Trophoblast cell (in vitro differentiated cells and primary cell): ENCODE results near the gene DBNL.

Source experiments
- DNase-seq, 2 donors: peaks; one replicate each; pipeline ENCODE4 v3.0.0-alpha.2; 2016
- H2AFZ ChIP-seq: 2 replicates; pipeline ENCODE4 v1.6.1; 2013; ENCODE audit warnings: low read length, moderate library complexity, mild to moderate bottlenecking; ENCODE audit not compliant: insufficient read depth, poor library complexity
- H2AK5ac ChIP-seq: 2 replicates; pipeline ENCODE4 v1.6.1; 2013; ENCODE audit warnings: mild to moderate bottlenecking, low read length
- H2BK120ac ChIP-seq: 2 replicates; pipeline ENCODE4 v1.6.1; 2013; ENCODE audit warnings: low read length, mild to moderate bottlenecking, moderate library complexity; ENCODE audit not compliant: insufficient read depth, poor library complexity
- H2BK12ac ChIP-seq: 2 replicates; pipeline ENCODE4 v1.6.1; 2013; ENCODE audit warnings: mild to moderate bottlenecking, low read length, moderate library complexity
- H2BK5ac ChIP-seq: 2 replicates; pipeline ENCODE4 v1.6.1; 2013; ENCODE audit warnings: low read length, low read depth, moderate library complexity, mild to moderate bottlenecking; ENCODE audit not compliant: poor library complexity
- H3K14ac ChIP-seq: 2 replicates; pipeline ENCODE4 v1.6.1; 2013; ENCODE audit warnings: mild to moderate bottlenecking, low read length
- H3K18ac ChIP-seq: 2 replicates; pipeline ENCODE4 v1.6.1; 2013; ENCODE audit warnings: mild to moderate bottlenecking, low read length
- H3K23ac ChIP-seq: 2 replicates; pipeline ENCODE4 v1.6.1; 2013; ENCODE audit warnings: low read length
- H3K27ac ChIP-seq: 2 replicates; pipeline ENCODE4 v1.5.1; 2013; ENCODE audit warnings: low read depth, mild to moderate bottlenecking, inconsistent platforms, low read length, moderate library complexity
- H3K27me3 ChIP-seq: 2 replicates; pipeline ENCODE4 v1.6.1; 2013; ENCODE audit warnings: inconsistent platforms, mild to moderate bottlenecking, low read length, moderate library complexity; ENCODE audit not compliant: insufficient read depth
- H3K36me3 ChIP-seq, 2 experiments: 1 replicate in 1 of 2; 2 replicates in 1 of 2; pipeline ENCODE4 v1.6.1; 2013; ENCODE audit warnings: low read length in 2 of 2, mild to moderate bottlenecking in 2 of 2, moderate library complexity in 1 of 2; ENCODE audit not compliant: insufficient read depth in 2 of 2, control insufficient read depth in 1 of 2
- H3K4ac ChIP-seq: 2 replicates; pipeline ENCODE4 v1.6.1; 2013; ENCODE audit warnings: low read depth, mild to moderate bottlenecking, low read length, moderate library complexity
- H3K4me1 ChIP-seq, 2 experiments: 1 replicate in 1 of 2; 2 replicates in 1 of 2; pipeline ENCODE4 v1.6.1; 2013; ENCODE audit warnings: low read length in 2 of 2, mild to moderate bottlenecking in 2 of 2, moderate library complexity in 1 of 2; ENCODE audit not compliant: insufficient read depth in 2 of 2, control insufficient read depth in 1 of 2
- H3K4me2 ChIP-seq: 2 replicates; pipeline ENCODE4 v1.6.1; 2013; ENCODE audit warnings: inconsistent platforms, mild to moderate bottlenecking, low read length, moderate library complexity
- H3K4me3 ChIP-seq: 2 replicates; pipeline ENCODE4 v1.5.1; 2013; ENCODE audit warnings: mild to moderate bottlenecking, low read depth, low read length, inconsistent platforms
- H3K79me1 ChIP-seq: one replicate; pipeline ENCODE4 v1.6.1; 2013; ENCODE audit warnings: low read length
- H3K79me2 ChIP-seq: 2 replicates; pipeline ENCODE4 v1.6.1; 2013; ENCODE audit warnings: low read length, mild to moderate bottlenecking; ENCODE audit not compliant: control insufficient read depth, insufficient read depth, poor library complexity
- H3K9ac ChIP-seq: 2 replicates; pipeline ENCODE4 v1.6.1; 2013; ENCODE audit warnings: mild to moderate bottlenecking, low read length
- H3K9me3 ChIP-seq: 2 replicates; pipeline ENCODE4 v1.6.1; 2013; ENCODE audit warnings: low read depth, mild to moderate bottlenecking, control low read depth, inconsistent platforms, low read length; ENCODE audit not compliant: insufficient read depth
- H4K12ac ChIP-seq: 2 replicates; pipeline ENCODE4 v1.6.1; 2013; ENCODE audit warnings: low read depth, mild to moderate bottlenecking, low read length, moderate library complexity
- H4K8ac ChIP-seq: 2 replicates; pipeline ENCODE4 v1.6.1; 2013; ENCODE audit warnings: low read depth, mild to moderate bottlenecking, low read length, moderate library complexity
- H4K91ac ChIP-seq: one replicate; pipeline ENCODE4 v1.6.1; 2013; ENCODE audit warnings: low read depth, mild to moderate bottlenecking, low read length, moderate library complexity
- WGBS: extraction: QIAGEN DNeasy Blood & Tissue Kit; methylation state at CpG from one replicate; pipeline ENCODE4 v1.1.7; 2013; ENCODE audit warnings: missing lambda C conversion rate; ENCODE audit not compliant: insufficient read length, insufficient coverage; ENCODE audit errors: extremely low coverage; 5-methylcytosine and 5-hydroxymethylcytosine counted together

Gene DBNL

GRCh38 chr7:44059219-44060090 lies 15.0 kb downstream of the DBNL start:
- Histone ChIP-seq H3K9me3 (no peaks in the 10 kb centered on the region), H4K8ac (no peak overlapping the region), H3K4me3 (no peak overlapping the region), H4K12ac (no peak overlapping the region), H2AK5ac (no peak overlapping the region), H3K23ac (no peak overlapping the region), H2AFZ (no peak overlapping the region), H3K79me1 (no peaks in the 10 kb centered on the region), H3K27ac (no peak overlapping the region), H4K91ac (no peak overlapping the region), H3K9ac (no peak overlapping the region), H3K4me1 (no peaks in the 10 kb centered on the region), H3K79me2 (no peaks in the 10 kb centered on the region), H2BK120ac (no peak overlapping the region), H3K4me2 (no peak overlapping the region), H3K36me3 (peaks cover 63 to 67% of the 10 kb centered on the region in 2 experiments), H3K14ac (no peak overlapping the region), H3K4ac (no peak overlapping the region), H2BK5ac (no peak overlapping the region), H2BK12ac (no peak overlapping the region), H3K27me3 (no peaks in the 10 kb centered on the region), H3K18ac (no peak overlapping the region)
- WGBS, result no CpG with 5 or more reads among the region's 14 CpGs
- DNase-seq, result no peak

DNA sequence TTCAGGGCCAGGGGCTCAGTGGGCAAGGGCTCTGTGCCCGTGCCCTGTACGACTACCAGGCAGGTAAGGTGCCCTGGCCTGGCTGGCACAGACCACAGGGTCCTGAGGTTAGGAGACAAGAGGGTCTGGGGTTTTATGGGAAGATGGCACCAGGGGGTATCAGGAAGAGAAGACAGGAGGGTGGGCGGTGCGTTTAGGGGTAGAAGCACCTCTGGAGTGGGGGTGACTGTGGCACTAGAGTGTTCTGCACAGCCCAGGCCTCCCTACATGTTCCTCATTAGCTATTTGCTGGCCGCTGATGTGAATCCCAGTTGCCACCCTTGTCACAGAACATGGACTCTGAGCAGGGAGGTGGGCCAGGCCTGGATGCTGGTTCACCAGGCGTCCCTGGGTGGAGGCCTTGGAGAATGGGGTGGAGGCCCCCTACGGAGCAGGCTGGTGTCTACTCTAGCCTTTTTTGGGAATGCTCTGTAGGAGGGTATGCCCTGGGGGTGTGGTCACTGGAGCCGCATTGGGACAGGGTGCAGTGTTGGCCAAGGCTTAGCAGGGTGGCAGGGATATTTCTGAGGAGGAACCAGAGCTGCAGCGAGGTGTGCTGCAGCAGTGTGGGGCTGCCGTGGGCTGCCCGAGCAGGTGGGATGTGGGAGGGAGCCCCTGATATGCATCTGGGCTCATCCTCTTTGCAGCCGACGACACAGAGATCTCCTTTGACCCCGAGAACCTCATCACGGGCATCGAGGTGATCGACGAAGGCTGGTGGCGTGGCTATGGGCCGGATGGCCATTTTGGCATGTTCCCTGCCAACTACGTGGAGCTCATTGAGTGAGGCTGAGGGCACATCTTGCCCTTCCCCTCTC lies 15.8 kb downstream of the DBNL start:
- Histone ChIP-seq H3K36me3 (peaks cover 63 to 65% of the 10 kb centered on the region in 2 experiments), H3K27ac (no peak overlapping the region), H2BK12ac (no peak overlapping the region), H3K4me3 (no peak overlapping the region), H3K79me2 (no peaks in the 10 kb centered on the region), H4K12ac (no peak overlapping the region), H2AFZ (no peak overlapping the region), H3K79me1 (no peaks in the 10 kb centered on the region), H3K23ac (no peak overlapping the region), H3K4ac (no peak overlapping the region), H3K14ac (no peak overlapping the region), H3K27me3 (no peaks in the 10 kb centered on the region), H4K91ac (no peak overlapping the region), H3K9me3 (no peaks in the 10 kb centered on the region), H3K18ac (no peak overlapping the region), H3K4me1 (peaks cover 0 to 3% of the 10 kb centered on the region in 2 experiments), H3K9ac (no peak overlapping the region), H4K8ac (no peak overlapping the region), H3K4me2 (no peak overlapping the region), H2AK5ac (no peak overlapping the region), H2BK5ac (no peak overlapping the region), H2BK120ac (no peak overlapping the region)
- no CpG with 5 or more reads among the region's 21 CpGs for WGBS
- no peak for DNase-seq

GRCh38 chr7:44060948-44061644 lies 16.6 kb downstream of the DBNL start:
- Histone ChIP-seq H3K4me1 (peaks cover 0 to 8% of the 10 kb centered on the region in 2 experiments), H2BK5ac (no peak overlapping the region), H3K27me3 (no peaks in the 10 kb centered on the region), H4K8ac (no peak overlapping the region), H3K27ac (no peak overlapping the region), H4K91ac (no peak overlapping the region), H3K23ac (no peak overlapping the region), H2BK120ac (no peak overlapping the region), H3K4me2 (no peak overlapping the region), H3K18ac (no peak overlapping the region), H3K79me2 (no peaks in the 10 kb centered on the region), H2AK5ac (no peak overlapping the region), H3K79me1 (no peaks in the 10 kb centered on the region), H3K4me3 (no peak overlapping the region), H3K9me3 (no peaks in the 10 kb centered on the region), H3K14ac (no peak overlapping the region), H3K36me3 (peaks cover 63 to 65% of the 10 kb centered on the region in 2 experiments), H2BK12ac (no peak overlapping the region), H3K9ac (no peak overlapping the region), H3K4ac (no peak overlapping the region), H4K12ac (no peak overlapping the region), H2AFZ (no peak overlapping the region)
- no CpG with 5 or more reads among the region's 8 CpGs for WGBS
- no peak for DNase-seq

- Histone ChIP-seq H3K27ac (no peak overlapping the region), H4K8ac (no peak overlapping the region), H2AK5ac (no peak overlapping the region), H3K36me3 (peaks cover 57 to 60% of the 10 kb centered on the region in 2 experiments), H3K27me3 (no peaks in the 10 kb centered on the region), H3K23ac (no peak overlapping the region), H3K4me1 (peaks cover 0 to 8% of the 10 kb centered on the region in 2 experiments), H2AFZ (no peak overlapping the region), H3K9me3 (no peaks in the 10 kb centered on the region), H4K12ac (no peak overlapping the region), H2BK12ac (no peak overlapping the region), H3K79me2 (no peaks in the 10 kb centered on the region), H3K9ac (no peak overlapping the region), H2BK120ac (no peak overlapping the region), H4K91ac (no peak overlapping the region), H3K79me1 (no peaks in the 10 kb centered on the region), H3K4ac (no peak overlapping the region), H3K4me2 (no peak overlapping the region), H3K4me3 (no peak overlapping the region), H2BK5ac (no peak overlapping the region), H3K18ac (no peak overlapping the region), H3K14ac (no peak overlapping the region)
- no CpG with 5 or more reads among the region's 8 CpGs for WGBS
- DNase-seq, result no peak
These were observed 17.2 kb downstream of the DBNL start for GRCh38 chr7:44061645-44062179.
